Spleen (tissue), 11 donors: Measurements from ENCODE around the gene PSPC1. TPM values are rescaled to one million over a fixed set of nuclear protein-coding genes. Genes with fewer than 3 reads are reported as not detected.

Source experiments
- DNase-seq: peaks from one replicate; pipeline ENCODE4 v3.0.0-alpha.2; 2020
- H3K27ac ChIP-seq, 8 donors: fragments of 200-600 bp; sonication (generic) in 7 of 8; 1 replicate in 4 of 8; 2 replicates in 4 of 8; pipeline versions ENCODE4 v1.5.0 to v1.8.0; 2016 to 2021; ENCODE audit warnings: inconsistent platforms in 4 of 8, mild to moderate bottlenecking in 4 of 8, moderate library complexity in 1 of 8
- H3K27me3 ChIP-seq, 7 donors: fragments of 200-600 bp; sonication (generic) in 6 of 7; replicated peaks in 1 of 7; 1 replicate in 4 of 7; 2 replicates in 3 of 7; pipeline versions ENCODE4 v1.5.0 to v1.8.0; 2016 to 2021; ENCODE audit warnings: inconsistent platforms in 3 of 7, mild to moderate bottlenecking in 1 of 7
- H3K36me3 ChIP-seq, 6 donors: fragments of 200-600 bp; sonication (generic) in 5 of 6; 1 replicate in 4 of 6; 2 replicates in 2 of 6; pipeline versions ENCODE4 v1.5.0 to v1.8.0; 2016 to 2021; ENCODE audit warnings: inconsistent platforms in 2 of 6
- H3K4me1 ChIP-seq, 6 donors: fragments of 200-600 bp; sonication (generic) in 5 of 6; 1 replicate in 3 of 6; 2 replicates in 3 of 6; pipeline versions ENCODE4 v1.5.0 to v1.8.0; 2016 to 2021; ENCODE audit warnings: inconsistent platforms in 3 of 6
- H3K4me3 ChIP-seq, 8 donors: fragments of 200-600 bp; sonication (generic) in 7 of 8; 1 replicate in 4 of 8; 2 replicates in 4 of 8; pipeline versions ENCODE4 v1.5.0 to v1.8.0; 2016 to 2021; ENCODE audit warnings: inconsistent platforms in 4 of 8, mild to moderate bottlenecking in 4 of 8, moderate library complexity in 2 of 8
- H3K9me3 ChIP-seq, 8 donors: fragments of 200-600 bp; sonication (generic) in 7 of 8; 1 replicate in 4 of 8; 2 replicates in 4 of 8; pipeline versions ENCODE4 v1.5.0 to v1.8.0; 2016 to 2021; ENCODE audit warnings: inconsistent platforms in 4 of 8
- POLR2A ChIP-seq, 3 donors: fragments of 450-650 bp; IDR thresholded peaks; one replicate each; pipeline ENCODE4 v1.5.1; 2017; ENCODE audit warnings: antibody characterized with exemption in 3 of 3, mild to moderate bottlenecking in 1 of 3
- POLR2AphosphoS5 ChIP-seq, 3 donors: sonication (generic); formaldehyde crosslinking; IDR thresholded peaks; one replicate each; pipeline ENCODE4 v1.5.1; 2017; ENCODE audit warnings: antibody characterized with exemption in 3 of 3
- WGBS, 5 donors: extraction: QIAGEN DNeasy Blood & Tissue Kit in 3 of 5; methylation state at CpG; one replicate each; pipeline versions ENCODE4 v1.1.5 to v1.1.7; 2013 to 2018; 5-methylcytosine and 5-hydroxymethylcytosine counted together
- intact Hi-C: fragments of 100-400 bp; cut with DNase I; formaldehyde crosslinking; loops from one replicate; pipeline ENCODE4 v1.15.0; 2023; ENCODE audit warnings: low total_unique reads
- polyA plus RNA-seq, 3 donors: library from polyadenylated mRNA; stranded (reverse); fragments of 200-250 nt; gene quantifications; one replicate each; pipeline ENCODE4 v1.2.1, GENCODE V29; 2013
- small RNA-seq, 4 donors: library from RNA; depleted of rRNA; stranded (forward); fragments of <200 nt; gene quantifications; one replicate each; pipeline ENCODE3, GENCODE V24; 2016
- total RNA-seq, 7 donors: library from RNA; depleted of rRNA in 3 of 7; stranded (reverse); fragments of >200 nt in 3 of 7; fragmentation: NEBNext Ultra II Directional in 4 of 7; extraction: Animal tissue kit (Norgen Biotek cat#: 25700) in 4 of 7; gene quantifications; one replicate each; pipeline versions ENCODE4 v1.1.0 to v1.2.1, GENCODE V29; 2016 to 2021
- TF ChIP-seq, protein P1 (sequence below), 11 experiments: fragments of 200-600 bp in 7 of 11; fragments of 450-650 bp in 4 of 11; sonication (generic) in 4 of 11; IDR thresholded peaks in 8 of 11; conservative IDR thresholded peaks in 3 of 11; 1 replicate in 7 of 11; 2 replicates in 4 of 11; pipeline versions ENCODE4 v1.4.0 to v1.8.0; 2016 to 2021; ENCODE audit warnings: antibody characterized with exemption in 11 of 11, inconsistent platforms in 4 of 11, mild to moderate bottlenecking in 1 of 11
- donor health status: healthy with polysubstance abuse.
- donor health status: DM: no; HTN: no; CAD: no; lungs with moderate emphysema.
- donor health status: DM: no; HTN: no; CAD: no.
- donor health status: Bipolar disorder and iron deficiency.
- donor health status: healthy.
- donor health status: DM: no; HTN: no; CAD: no.
- donor health status: DM: yes; HTN: yes; CAD: no.

Gene PSPC1
- total and polyA plus RNA-seq, 10 donors: 32.7 to 79.8 (median 59.9) TPM

DNA sequence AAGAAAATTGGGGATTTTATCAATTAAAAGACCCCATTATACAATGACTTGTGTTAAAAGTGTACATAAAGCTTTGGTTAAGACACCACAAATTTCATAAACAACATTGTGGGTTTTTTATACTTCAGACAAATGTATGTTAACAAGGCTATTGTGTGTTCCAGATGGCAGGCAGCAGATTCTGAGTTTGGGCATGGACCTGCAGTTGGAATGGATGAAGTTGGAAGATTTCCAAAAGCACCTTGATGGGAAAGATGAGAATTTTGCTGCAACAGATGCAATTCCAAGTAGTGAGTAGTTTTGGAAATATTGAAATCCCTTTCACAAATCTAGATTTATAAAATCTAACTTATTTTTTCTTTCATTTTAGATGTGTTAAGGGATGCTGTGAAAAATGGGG lies 123.9 kb downstream of the PSPC1 start:
- intact Hi-C loops: no loop called here
- Histone ChIP-seq H3K36me3 (peaks cover 16 to 98% (median 57%) of the 10 kb centered on the region in 6 donors), H3K9me3 (no peaks in the 10 kb centered on the region), H3K27ac (no peak overlapping the region), H3K4me1 (no peaks in the 10 kb centered on the region), H3K27me3 (no peaks in the 10 kb centered on the region), H3K4me3 (no peak overlapping the region)
- DNase-seq: no peak
- TF ChIP-seq, protein P1, sequence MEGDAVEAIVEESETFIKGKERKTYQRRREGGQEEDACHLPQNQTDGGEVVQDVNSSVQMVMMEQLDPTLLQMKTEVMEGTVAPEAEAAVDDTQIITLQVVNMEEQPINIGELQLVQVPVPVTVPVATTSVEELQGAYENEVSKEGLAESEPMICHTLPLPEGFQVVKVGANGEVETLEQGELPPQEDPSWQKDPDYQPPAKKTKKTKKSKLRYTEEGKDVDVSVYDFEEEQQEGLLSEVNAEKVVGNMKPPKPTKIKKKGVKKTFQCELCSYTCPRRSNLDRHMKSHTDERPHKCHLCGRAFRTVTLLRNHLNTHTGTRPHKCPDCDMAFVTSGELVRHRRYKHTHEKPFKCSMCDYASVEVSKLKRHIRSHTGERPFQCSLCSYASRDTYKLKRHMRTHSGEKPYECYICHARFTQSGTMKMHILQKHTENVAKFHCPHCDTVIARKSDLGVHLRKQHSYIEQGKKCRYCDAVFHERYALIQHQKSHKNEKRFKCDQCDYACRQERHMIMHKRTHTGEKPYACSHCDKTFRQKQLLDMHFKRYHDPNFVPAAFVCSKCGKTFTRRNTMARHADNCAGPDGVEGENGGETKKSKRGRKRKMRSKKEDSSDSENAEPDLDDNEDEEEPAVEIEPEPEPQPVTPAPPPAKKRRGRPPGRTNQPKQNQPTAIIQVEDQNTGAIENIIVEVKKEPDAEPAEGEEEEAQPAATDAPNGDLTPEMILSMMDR (IDR thresholded peaks at IDR 0.05 in 8 of 11, conservative IDR thresholded peaks at IDR 0.05 in 3 of 11): no peak
- no peak for TF ChIP-seq POLR2A (IDR thresholded peaks at IDR 0.05)
- no peak for TF ChIP-seq POLR2AphosphoS5 (IDR thresholded peaks at IDR 0.05)

DNA sequence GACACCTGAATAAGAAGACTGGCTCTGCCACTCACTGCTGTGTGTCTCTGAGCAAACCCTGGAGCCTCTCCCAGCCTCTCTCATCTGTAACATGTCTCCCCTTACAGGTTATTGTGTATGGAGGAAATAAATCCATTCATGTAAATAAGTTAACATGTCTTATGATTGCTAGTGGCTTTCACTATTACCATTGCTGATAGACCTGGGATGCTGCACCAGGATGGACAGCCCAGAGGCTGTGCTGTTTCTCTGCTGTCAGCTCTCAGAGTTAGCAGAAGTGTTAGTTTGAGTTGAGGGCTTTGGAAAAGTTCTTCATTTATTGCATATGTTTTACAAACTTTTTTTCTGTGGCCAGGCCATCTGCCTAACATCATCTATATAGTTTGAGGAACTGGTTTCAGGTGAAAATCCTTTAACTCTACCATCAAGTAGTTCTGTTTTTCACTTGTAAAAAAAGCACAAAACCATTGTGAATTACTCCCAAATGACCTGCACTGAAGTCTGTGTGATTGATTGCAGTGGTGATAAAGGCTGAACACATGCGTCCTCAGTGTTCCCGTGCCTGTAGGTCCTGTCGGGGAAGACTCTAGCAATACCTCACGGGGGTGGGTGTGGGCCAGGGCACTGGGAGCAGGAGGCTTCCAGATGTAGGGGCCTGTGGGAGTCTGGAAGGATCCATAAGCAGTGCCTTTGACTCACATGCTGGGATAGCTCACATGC lies 124.7 kb downstream of the PSPC1 start:
- Histone ChIP-seq H3K36me3 (peaks cover 16 to 98% (median 51%) of the 10 kb centered on the region in 6 donors), H3K9me3 (no peaks in the 10 kb centered on the region), H3K27ac (no peak overlapping the region), H3K27me3 (no peaks in the 10 kb centered on the region), H3K4me3 (no peak overlapping the region), H3K4me1 (no peaks in the 10 kb centered on the region)
- DNase-seq: no peak
- intact Hi-C loops: no loop called here
- WGBS, 5 donors: 54 to 69% (median 63%) methylated on average over 4 of the region's 4 CpGs
- TF ChIP-seq POLR2A (IDR thresholded peaks at IDR 0.05): no peak
- TF ChIP-seq POLR2AphosphoS5 (IDR thresholded peaks at IDR 0.05): no peak
- TF ChIP-seq, protein P1 (IDR thresholded peaks at IDR 0.05 in 8 of 11, conservative IDR thresholded peaks at IDR 0.05 in 3 of 11): no peak

Small RNA genes lying within 50 kb of the gene (small RNA-seq; reads per million reads assigned to genes)
- 0.30 to 0.76 (median 0.72) reads per million in 4 donors for gene RN7SL166P

Other genes starting within 250 kb of the PSPC1 start
- 1 to 10 TPM in 1 of 7 donors, under 1 TPM in 4, not detected in 2; 0.23 to 1.4 (median 0.30) TPM for gene TPTE2, start 221.4 kb downstream of the PSPC1 start, total RNA-seq
- gene TPTE2, start 221.4 kb downstream of the PSPC1 start, polyA plus RNA-seq: under 1 TPM; 0.17 to 0.26 (median 0.23) TPM
- 10 to 100 TPM; 38.7 to 59.6 (median 47.7) TPM for gene MPHOSPH8, start 149.3 kb downstream of the PSPC1 start, total RNA-seq
- 10 to 100 TPM; 16.6 to 32.2 (median 25.5) TPM for gene MPHOSPH8, start 149.3 kb downstream of the PSPC1 start, polyA plus RNA-seq
- 10 to 100 TPM; 13.2 to 24.4 (median 18.8) TPM for gene ZMYM5, start 80.7 kb upstream of the PSPC1 start, total RNA-seq
- gene ZMYM5, start 80.7 kb upstream of the PSPC1 start, polyA plus RNA-seq: 1 to 10 TPM; 5.7 to 7.4 (median 6.6) TPM
- gene ZMYM2, start 175.8 kb upstream of the PSPC1 start, total RNA-seq: 100 to 1,000 TPM in 4 of 7 donors, 10 to 100 TPM in 3; 77.2 to 125 (median 107) TPM
- gene ZMYM2, start 175.8 kb upstream of the PSPC1 start, polyA plus RNA-seq: 10 to 100 TPM; 17.8 to 26.3 (median 22.1) TPM